GM18519 (cell line): Measurements from ENCODE around the gene ADAM10.

ENCODE experiments used
- ATAC-seq: cut with Tn5 transposase; IDR thresholded peaks from one replicate; pipeline ENCODE4 v1.9.1; 2021; ENCODE audit warnings: mild to moderate bottlenecking, moderate library complexity; ENCODE audit not compliant: unreplicated experiment, low FRiP score

The ADAM10 gene

GRCh38 chr15:58726867-58727266 lies 22.6 kb downstream of the ADAM10 start:
- ATAC-seq, result no peak

GRCh38 chr15:58724466-58724865 lies 25.0 kb downstream of the ADAM10 start:
- ATAC-seq, result no peak

DNA sequence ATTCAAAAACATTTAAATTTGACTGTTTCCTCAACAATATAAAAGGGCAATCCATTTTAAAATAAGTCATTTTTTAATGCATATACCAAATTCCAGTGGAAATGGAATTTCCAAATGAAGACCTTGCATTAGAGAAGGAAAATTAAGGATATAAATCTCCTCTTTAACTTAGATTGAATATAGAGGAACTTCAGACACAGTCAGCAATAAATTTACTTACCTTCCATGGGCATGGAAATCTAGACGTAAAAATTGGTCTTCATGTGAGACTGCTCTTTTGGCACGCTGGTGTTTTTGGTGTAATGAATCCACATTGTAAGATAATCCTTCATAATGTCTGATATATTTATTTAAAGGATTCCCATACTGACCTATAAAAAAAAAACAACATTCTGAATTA lies 32.1 kb downstream of the ADAM10 start:
- no peak for ATAC-seq

DNA sequence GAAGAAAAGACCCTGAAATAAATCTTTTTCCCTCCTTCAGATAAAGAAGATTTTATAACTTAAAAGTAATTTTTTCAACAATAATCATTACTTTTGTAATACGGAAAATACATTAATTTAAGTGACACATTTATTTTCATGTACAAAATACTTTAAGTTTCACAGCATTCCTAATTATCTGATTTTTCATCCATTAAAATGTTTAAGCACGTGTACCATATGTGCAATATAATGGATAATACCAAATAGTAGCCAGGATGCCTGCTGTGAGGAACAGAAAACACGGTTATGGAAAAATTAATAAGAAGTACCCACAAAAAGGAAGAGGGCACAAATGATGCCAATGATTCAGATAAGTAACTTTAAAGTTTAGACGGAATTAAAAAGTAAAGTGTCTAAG lies 33.5 kb downstream of the ADAM10 start:
- ATAC-seq, result no peak

GRCh38 chr15:58715266-58715917 lies 34.1 kb downstream of the ADAM10 start:
- no peak for ATAC-seq

- ATAC-seq, result no peak
Observed at GRCh38 chr15:58710701-58711100, 38.8 kb downstream of the ADAM10 start.

- no peak for ATAC-seq
Observed at GRCh38 chr15:58707397-58707796, 42.1 kb downstream of the ADAM10 start.

DNA sequence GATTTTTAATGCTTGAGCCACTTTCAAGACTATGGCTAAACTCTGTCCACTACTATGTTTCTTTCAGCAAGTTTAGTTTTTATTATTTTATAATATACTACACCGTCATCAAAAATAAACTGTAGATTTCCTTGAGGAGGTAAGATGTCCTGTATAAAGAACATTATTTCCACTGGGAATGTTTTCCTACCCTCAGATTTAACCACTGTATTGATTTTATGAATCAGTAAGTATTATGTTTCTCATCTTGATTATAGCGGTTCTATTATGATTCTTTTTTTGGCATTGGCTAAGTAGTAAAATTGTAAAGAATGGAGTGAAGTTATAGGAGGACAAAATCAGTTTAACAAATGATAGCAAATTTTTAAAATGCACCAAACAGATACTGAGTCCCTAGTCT lies 44.4 kb downstream of the ADAM10 start:
- ATAC-seq, result no peak

- ATAC-seq, result no peak
Observed at GRCh38 chr15:58704155-58704865, 45.2 kb downstream of the ADAM10 start.

DNA sequence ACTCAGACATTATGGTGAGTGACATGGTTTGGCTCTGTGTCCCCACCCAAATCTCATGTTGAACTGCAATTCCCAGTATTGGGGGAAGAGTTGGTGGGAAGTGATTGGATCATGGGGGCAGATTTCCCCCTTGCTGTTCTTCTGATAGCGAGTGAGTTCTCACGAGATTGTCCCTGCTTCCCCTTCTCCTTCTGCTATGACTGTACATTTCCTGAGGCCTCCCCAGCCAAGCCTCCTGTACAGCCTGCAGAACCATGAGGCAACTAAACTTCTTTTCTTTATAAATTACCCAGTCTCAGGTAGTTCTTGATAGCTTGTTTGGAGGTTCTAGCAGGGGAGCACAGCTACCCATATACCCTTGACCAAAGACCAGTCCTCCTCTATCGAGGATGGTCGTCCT lies 45.9 kb downstream of the ADAM10 start:
- no peak for ATAC-seq

- ATAC-seq, result no peak
Observed at GRCh38 chr15:58702233-58702632, 47.3 kb downstream of the ADAM10 start.

DNA sequence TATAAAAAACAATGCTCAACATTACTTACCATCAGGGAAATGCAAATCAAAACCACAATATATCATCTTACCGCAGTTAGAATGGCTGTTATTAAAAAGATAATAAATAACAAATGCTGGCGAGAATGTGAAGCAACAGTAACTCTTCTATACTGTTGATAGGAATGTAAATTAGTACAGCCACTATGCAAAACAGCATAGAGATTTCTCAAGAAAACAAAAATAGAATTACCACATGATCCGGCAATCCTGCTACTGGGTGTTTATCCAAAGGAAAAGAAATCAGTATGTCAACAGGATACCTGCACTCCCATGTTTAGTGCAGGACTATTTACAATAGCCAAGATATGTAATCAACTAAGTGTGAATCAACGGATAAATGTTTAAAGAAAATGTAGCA lies 48.1 kb downstream of the ADAM10 start:
- ATAC-seq, result no peak

DNA sequence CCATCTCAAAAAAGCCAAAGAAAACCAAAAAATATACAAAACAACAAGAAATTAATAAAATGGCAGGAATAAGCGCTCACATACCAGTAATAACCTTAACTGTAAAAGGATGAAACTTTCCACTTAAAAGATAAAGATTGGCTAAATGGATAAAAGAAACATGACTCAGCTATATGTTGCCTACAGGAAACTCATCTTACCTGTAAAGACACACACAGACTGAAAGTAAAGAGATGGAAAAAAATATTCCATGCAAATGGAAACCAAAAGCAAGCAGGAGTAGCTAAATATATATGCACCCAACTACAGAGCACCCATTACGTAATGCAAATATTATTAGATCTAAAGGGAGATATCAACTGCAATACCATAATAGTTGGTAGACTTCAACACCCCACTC lies 49.7 kb downstream of the ADAM10 start:
- no peak for ATAC-seq

DNA sequence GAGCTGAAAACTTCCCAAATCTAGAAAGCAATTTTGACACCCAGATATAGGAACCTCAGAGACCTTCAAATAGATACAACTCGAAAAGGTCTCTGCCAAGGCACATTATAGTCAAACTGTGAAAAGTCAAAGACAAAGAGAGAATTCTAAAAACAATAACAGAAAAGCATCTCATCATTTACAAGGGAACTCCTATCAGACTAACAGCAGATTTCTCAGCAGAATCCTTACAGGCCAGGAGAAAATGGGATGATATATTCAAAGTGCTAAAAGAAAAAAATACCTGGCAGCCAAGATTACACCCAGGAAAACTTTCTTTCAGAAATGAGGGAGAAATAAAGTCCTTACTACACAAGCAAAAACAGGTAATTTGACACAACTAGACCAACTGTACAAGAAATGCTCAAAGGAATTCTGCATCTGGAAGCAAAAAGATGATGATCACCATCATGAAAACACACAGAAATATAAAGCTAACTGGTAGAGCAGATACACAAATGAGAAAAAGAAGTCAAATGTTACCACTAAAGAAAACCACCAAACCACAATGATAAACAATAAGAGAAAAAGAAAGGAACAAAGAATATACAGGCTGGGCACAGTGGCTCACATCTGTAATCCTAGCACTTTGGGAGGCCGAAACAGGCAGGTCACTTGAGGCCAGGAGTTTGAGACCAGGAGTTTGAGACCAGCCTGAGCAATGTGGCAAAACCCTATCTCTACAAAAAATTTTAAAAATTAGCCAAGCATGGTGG lies 50.4 kb downstream of the ADAM10 start:
- no peak for ATAC-seq

DNA sequence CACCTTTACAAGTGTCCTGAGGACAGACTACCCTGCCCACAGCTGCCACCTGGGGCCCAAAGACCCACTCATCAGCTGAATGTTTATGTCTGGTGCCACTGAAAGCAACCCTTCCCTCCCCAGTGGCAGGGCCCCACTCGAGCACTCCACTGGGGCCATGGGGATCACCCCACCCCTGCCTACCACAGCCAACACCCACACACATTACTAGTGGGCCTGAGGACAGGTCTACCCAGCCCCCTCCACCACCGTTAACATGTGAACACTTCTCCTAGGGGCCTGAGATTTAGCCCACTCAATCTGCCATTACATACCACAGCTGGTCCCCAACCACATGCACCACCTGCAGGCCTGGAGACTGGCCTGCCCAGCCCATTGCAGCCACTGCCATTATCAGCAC lies 52.3 kb downstream of the ADAM10 start:
- ATAC-seq, result no peak

DNA sequence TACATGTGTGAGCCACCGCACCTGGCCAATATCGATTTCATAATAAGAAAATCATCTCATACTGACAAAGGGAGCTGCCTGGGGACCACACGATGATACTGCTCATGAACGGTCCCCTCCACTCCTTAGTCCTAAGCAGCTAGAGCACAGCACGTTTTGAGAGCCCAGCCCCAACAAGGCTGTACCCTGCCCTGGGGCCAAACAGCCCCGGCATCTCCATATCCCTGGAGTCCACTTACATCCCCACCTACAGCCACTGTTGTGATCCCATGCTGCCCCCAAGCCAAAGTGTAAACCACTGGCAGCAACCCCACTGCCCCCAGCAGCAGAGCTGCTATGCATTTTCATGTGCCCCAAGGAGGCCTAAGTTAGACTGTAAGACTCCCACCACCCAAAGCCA lies 52.8 kb downstream of the ADAM10 start:
- no peak for ATAC-seq

GRCh38 chr15:58694641-58695398 lies 54.7 kb downstream of the ADAM10 start:
- no peak for ATAC-seq

GRCh38 chr15:58690703-58691102 lies 58.8 kb downstream of the ADAM10 start:
- ATAC-seq, result no peak

- no peak for ATAC-seq
Observed at GRCh38 chr15:58689646-58690045, 59.9 kb downstream of the ADAM10 start.

DNA sequence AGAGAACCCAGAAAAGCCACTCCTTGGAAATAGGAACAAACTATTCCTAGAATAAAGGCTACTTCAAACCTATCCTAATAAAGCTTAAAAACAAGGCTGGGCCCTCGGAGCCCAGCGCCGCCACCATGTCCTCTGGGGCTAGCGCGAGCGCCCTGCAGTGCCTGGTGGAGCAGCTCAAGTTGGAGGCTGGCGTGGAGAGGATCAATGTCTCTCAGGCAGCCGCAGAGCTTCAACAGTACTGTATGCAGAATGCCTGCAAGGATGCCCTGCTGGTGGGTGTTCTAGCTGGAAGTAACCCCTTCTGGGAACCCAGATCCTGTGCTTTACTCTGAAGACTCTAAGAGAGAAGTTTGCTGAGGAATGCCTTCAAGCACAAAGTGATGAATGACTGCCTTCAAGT lies 63.2 kb downstream of the ADAM10 start:
- no peak for ATAC-seq

DNA sequence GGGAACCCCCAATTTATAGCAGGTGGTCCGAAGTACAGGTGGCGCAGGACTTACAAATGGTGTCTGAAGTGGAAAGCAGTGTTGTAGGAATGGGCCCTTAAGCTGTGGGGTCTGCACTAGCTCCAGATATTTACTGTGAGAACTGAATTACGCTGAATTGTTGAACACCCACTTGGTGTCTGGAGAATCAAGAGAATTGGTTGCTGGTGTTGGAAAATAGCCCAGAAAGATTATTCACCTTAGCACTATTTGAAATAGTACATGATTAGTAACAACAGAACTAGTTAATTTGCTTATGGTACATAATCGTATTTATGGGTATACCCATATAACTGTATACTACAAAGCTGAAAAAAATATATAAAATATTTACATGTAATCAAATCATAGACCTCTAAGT lies 64.8 kb downstream of the ADAM10 start:
- ATAC-seq, result no peak
